ENCODE measurements around the gene STXBP6. TPM values are rescaled to one million over a fixed set of nuclear protein-coding genes. Genes with fewer than 3 reads are reported as not detected.

Gene STXBP6
- total and polyA plus RNA-seq, 2 experiments from 2014 or later = 19.7 to 29.0 TPM

DNA sequence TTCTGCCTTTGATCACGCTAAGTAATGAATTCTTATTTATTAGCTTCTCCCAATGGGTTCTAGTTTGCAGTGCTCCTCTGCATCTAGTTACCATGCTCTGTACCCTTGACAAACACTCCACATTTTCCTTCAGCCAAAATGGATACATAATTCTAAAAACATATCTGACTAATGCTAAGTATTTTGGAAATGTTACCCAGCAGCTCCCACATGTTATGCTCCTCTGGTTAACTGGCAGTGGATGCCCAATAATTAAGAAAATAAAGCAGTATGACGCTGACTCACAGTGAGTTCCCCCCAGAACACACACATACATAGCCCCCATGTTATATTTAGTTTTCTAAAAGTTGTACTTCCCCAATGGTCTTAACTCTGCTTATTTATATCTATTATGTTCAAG is 74.6 kb downstream of the STXBP6 start (continued):
- TF ChIP-seq, protein P1, sequence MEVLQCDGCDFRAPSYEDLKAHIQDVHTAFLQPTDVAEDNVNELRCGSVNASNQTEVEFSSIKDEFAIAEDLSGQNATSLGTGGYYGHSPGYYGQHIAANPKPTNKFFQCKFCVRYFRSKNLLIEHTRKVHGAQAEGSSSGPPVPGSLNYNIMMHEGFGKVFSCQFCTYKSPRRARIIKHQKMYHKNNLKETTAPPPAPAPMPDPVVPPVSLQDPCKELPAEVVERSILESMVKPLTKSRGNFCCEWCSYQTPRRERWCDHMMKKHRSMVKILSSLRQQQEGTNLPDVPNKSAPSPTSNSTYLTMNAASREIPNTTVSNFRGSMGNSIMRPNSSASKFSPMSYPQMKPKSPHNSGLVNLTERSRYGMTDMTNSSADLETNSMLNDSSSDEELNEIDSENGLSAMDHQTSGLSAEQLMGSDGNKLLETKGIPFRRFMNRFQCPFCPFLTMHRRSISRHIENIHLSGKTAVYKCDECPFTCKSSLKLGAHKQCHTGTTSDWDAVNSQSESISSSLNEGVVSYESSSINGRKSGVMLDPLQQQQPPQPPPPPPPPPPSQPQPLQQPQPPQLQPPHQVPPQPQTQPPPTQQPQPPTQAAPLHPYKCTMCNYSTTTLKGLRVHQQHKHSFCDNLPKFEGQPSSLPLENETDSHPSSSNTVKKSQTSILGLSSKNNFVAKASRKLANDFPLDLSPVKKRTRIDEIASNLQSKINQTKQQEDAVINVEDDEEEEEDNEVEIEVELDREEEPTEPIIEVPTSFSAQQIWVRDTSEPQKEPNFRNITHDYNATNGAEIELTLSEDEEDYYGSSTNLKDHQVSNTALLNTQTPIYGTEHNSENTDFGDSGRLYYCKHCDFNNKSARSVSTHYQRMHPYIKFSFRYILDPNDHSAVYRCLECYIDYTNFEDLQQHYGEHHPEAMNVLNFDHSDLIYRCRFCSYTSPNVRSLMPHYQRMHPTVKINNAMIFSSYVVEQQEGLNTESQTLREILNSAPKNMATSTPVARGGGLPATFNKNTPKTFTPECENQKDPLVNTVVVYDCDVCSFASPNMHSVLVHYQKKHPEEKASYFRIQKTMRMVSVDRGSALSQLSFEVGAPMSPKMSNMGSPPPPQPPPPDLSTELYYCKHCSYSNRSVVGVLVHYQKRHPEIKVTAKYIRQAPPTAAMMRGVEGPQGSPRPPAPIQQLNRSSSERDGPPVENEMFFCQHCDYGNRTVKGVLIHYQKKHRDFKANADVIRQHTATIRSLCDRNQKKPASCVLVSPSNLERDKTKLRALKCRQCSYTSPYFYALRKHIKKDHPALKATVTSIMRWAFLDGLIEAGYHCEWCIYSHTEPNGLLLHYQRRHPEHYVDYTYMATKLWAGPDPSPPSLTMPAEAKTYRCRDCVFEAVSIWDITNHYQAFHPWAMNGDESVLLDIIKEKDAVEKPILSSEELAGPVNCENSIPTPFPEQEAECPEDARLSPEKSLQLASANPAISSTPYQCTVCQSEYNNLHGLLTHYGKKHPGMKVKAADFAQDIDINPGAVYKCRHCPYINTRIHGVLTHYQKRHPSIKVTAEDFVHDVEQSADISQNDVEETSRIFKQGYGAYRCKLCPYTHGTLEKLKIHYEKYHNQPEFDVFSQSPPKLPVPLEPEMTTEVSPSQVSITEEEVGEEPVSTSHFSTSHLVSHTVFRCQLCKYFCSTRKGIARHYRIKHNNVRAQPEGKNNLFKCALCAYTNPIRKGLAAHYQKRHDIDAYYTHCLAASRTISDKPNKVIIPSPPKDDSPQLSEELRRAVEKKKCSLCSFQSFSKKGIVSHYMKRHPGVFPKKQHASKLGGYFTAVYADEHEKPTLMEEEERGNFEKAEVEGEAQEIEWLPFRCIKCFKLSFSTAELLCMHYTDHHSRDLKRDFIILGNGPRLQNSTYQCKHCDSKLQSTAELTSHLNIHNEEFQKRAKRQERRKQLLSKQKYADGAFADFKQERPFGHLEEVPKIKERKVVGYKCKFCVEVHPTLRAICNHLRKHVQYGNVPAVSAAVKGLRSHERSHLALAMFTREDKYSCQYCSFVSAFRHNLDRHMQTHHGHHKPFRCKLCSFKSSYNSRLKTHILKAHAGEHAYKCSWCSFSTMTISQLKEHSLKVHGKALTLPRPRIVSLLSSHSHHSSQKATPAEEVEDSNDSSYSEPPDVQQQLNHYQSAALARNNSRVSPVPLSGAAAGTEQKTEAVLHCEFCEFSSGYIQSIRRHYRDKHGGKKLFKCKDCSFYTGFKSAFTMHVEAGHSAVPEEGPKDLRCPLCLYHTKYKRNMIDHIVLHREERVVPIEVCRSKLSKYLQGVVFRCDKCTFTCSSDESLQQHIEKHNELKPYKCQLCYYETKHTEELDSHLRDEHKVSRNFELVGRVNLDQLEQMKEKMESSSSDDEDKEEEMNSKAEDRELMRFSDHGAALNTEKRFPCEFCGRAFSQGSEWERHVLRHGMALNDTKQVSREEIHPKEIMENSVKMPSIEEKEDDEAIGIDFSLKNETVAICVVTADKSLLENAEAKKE (CRISPR knock-in tag; IDR thresholded peaks at IDR 0.05) = no peak
- no peak for TF ChIP-seq ZNF114 (CRISPR knock-in tag; IDR thresholded peaks at IDR 0.05)
- no peak for TF ChIP-seq STAT1 (IDR thresholded peaks at IDR 0.05; ENCODE audit: unreplicated experiment)
- TF ChIP-seq, protein P2, sequence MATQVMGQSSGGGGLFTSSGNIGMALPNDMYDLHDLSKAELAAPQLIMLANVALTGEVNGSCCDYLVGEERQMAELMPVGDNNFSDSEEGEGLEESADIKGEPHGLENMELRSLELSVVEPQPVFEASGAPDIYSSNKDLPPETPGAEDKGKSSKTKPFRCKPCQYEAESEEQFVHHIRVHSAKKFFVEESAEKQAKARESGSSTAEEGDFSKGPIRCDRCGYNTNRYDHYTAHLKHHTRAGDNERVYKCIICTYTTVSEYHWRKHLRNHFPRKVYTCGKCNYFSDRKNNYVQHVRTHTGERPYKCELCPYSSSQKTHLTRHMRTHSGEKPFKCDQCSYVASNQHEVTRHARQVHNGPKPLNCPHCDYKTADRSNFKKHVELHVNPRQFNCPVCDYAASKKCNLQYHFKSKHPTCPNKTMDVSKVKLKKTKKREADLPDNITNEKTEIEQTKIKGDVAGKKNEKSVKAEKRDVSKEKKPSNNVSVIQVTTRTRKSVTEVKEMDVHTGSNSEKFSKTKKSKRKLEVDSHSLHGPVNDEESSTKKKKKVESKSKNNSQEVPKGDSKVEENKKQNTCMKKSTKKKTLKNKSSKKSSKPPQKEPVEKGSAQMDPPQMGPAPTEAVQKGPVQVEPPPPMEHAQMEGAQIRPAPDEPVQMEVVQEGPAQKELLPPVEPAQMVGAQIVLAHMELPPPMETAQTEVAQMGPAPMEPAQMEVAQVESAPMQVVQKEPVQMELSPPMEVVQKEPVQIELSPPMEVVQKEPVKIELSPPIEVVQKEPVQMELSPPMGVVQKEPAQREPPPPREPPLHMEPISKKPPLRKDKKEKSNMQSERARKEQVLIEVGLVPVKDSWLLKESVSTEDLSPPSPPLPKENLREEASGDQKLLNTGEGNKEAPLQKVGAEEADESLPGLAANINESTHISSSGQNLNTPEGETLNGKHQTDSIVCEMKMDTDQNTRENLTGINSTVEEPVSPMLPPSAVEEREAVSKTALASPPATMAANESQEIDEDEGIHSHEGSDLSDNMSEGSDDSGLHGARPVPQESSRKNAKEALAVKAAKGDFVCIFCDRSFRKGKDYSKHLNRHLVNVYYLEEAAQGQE (IDR thresholded peaks at IDR 0.05; ENCODE audit: unreplicated experiment) = no peak
- TF ChIP-seq POLR2AphosphoS5 (IDR thresholded peaks at IDR 0.05; ENCODE audit: low read depth) = no peak
- TF ChIP-seq, protein P3, sequence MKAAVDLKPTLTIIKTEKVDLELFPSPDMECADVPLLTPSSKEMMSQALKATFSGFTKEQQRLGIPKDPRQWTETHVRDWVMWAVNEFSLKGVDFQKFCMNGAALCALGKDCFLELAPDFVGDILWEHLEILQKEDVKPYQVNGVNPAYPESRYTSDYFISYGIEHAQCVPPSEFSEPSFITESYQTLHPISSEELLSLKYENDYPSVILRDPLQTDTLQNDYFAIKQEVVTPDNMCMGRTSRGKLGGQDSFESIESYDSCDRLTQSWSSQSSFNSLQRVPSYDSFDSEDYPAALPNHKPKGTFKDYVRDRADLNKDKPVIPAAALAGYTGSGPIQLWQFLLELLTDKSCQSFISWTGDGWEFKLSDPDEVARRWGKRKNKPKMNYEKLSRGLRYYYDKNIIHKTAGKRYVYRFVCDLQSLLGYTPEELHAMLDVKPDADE (IDR thresholded peaks at IDR 0.05) = no peak

Measured in GM23338 (cell line).